Prostate gland (tissue), 2 donors: ENCODE data around the gene ITGB7. TPM values are rescaled to one million over a fixed set of nuclear protein-coding genes. Genes with fewer than 3 reads are reported as not detected.

Source experiments
- DNase-seq: peaks from one replicate; pipeline ENCODE4 v3.0.0-alpha.2; 2019; ENCODE audit warnings: low spot score
- H3K27ac ChIP-seq, 2 donors: fragments of 200-600 bp; sonication (generic); 2 replicates each; pipeline ENCODE4 v1.5.1; 2017 to 2019
- H3K27me3 ChIP-seq: fragments of 200-600 bp; sonication (generic); replicated peaks from 2 replicates; pipeline ENCODE4 v1.5.1; 2019; ENCODE audit not compliant: insufficient read depth
- H3K36me3 ChIP-seq, 2 donors: fragments of 200-600 bp; sonication (generic); 1 replicate in 1 of 2; 2 replicates in 1 of 2; pipeline versions ENCODE4 v1.5.1 to v1.8.1; 2017 to 2019
- H3K4me1 ChIP-seq: fragments of 200-600 bp; sonication (generic); replicated peaks from 2 replicates; pipeline ENCODE4 v1.5.1; 2019
- H3K4me3 ChIP-seq, 2 donors: fragments of 200-600 bp; sonication (generic); 2 replicates each; pipeline ENCODE4 v1.5.1; 2017 to 2019
- H3K9me3 ChIP-seq: fragments of 200-600 bp; sonication (generic); 2 replicates; pipeline ENCODE4 v1.5.1; 2017
- CTCF ChIP-seq, 4 experiments: fragments of 200-600 bp in 2 of 4; fragments of 450-650 bp in 2 of 4; sonication (generic) in 2 of 4; IDR thresholded peaks; 1 replicate in 3 of 4; 2 replicates in 1 of 4; pipeline ENCODE4 v1.5.1; 2016 to 2019; ENCODE audit warnings: antibody characterized with exemption in 4 of 4, mild to moderate bottlenecking in 2 of 4, moderate library complexity in 2 of 4
- POLR2A ChIP-seq: fragments of 450-650 bp; IDR thresholded peaks from one replicate; pipeline ENCODE4 v1.6.1; 2016; ENCODE audit warnings: antibody characterized with exemption, mild to moderate bottlenecking
- POLR2AphosphoS5 ChIP-seq: sonication (generic); formaldehyde crosslinking; IDR thresholded peaks from one replicate; pipeline ENCODE4 v1.6.1; 2017; ENCODE audit warnings: antibody characterized with exemption
- WGBS: methylation state at CpG from one replicate; pipeline ENCODE4 v1.1.5; 2018; 5-methylcytosine and 5-hydroxymethylcytosine counted together
- intact Hi-C: fragments of 100-400 bp; cut with DNase I; formaldehyde crosslinking; loops from one replicate; pipeline ENCODE4 v1.14.2; 2022
- total RNA-seq, 2 donors: library from RNA; depleted of rRNA; stranded (reverse); fragments of >200 nt; gene quantifications; one replicate each; pipeline ENCODE4 v1.1.0, GENCODE V29; 2016

Gene ITGB7
- total RNA-seq, 2 donors from 2014 or later, result 1.2 to 1.7 TPM

DNA sequence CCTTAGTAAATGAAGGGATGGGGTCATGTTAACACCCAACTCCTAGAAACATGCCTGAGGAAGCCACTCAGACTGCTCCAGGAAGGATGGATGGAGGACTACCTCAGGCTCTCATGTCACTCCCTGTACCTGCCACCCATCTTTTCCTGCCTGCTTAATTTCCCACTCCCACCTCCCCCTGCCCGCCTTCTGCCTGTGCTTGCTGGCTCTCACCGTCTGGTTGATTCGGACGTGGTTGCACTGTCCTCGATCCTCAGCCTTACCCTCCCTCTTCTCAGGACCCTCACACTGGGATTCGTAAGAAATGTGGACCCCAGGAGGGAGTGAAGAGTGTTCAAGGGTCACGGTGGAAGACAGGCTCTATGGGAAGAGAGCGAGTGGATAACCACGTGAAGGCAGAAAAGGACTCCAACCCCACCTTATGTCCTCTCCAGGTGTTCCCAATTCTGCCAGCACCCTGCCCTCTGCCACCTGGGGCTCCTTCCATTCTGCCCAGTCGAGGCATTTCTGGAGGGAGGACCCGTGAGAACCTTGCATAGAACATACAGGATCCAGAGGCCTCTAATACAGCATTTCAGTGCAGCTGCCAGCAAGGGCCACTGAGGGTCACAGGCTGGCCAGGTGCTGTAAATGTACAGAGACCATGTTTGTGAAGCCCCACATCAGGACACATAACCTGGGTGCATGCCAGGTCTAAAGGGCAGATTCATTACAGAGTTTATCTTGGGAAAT lies 12.9 kb downstream of the ITGB7 start:
- WGBS, result 65% methylated on average over 11 of the region's 11 CpGs
- Histone ChIP-seq H3K36me3 (no peaks in the 10 kb centered on the region), H3K27ac (no peak overlapping the region), H3K9me3 (no peaks in the 10 kb centered on the region), H3K4me3 (no peak overlapping the region), H3K4me1 (no peaks in the 10 kb centered on the region), H3K27me3 (no peaks in the 10 kb centered on the region)
- intact Hi-C loops, result no loop called here
- DNase-seq, result no peak
- no peak for TF ChIP-seq CTCF (IDR thresholded peaks at IDR 0.05)
- no peak for TF ChIP-seq POLR2AphosphoS5
- TF ChIP-seq POLR2A, result no peak

- no peak for DNase-seq
- Histone ChIP-seq H3K9me3 (no peaks in the 10 kb centered on the region), H3K27ac (no peak overlapping the region), H3K36me3 (no peaks in the 10 kb centered on the region), H3K4me1 (no peaks in the 10 kb centered on the region), H3K4me3 (no peak overlapping the region), H3K27me3 (no peaks in the 10 kb centered on the region)
- TF ChIP-seq POLR2AphosphoS5, result no peak
- no peak for TF ChIP-seq POLR2A
- TF ChIP-seq CTCF (IDR thresholded peaks at IDR 0.05), result no peak
- intact Hi-C loops, result no loop called here
- WGBS, result 85% methylated on average over 9 of the region's 9 CpGs
Measured at GRCh38 chr12:53193040-53193439, 14.0 kb downstream of the ITGB7 start.

- TF ChIP-seq POLR2A, result no peak
- no peak for TF ChIP-seq POLR2AphosphoS5
- TF ChIP-seq CTCF (IDR thresholded peaks at IDR 0.05), result no peak
- no peaks in the 10 kb centered on the region for H3K9me3 ChIP-seq
- 91% methylated on average over 8 of the region's 14 CpGs for WGBS
Measured at GRCh38 chr12:53192531-53193021, 14.5 kb downstream of the ITGB7 start.

GRCh38 chr12:53191885-53192530 lies 15.0 kb downstream of the ITGB7 start:
- H3K9me3 ChIP-seq, result no peaks in the 10 kb centered on the region
- 82% methylated on average over 14 of the region's 14 CpGs for WGBS
- intact Hi-C loops, result loop anchor here (2.0 kb wide), 1 partner anchor 33 kb away; no protein-coding TSS in a partner anchor
- peaks cover 7% of the 10 kb centered on the region in 2 donors for H3K36me3 ChIP-seq
- no peak for DNase-seq
- no peak overlapping the region for H3K27ac ChIP-seq
- H3K4me3 ChIP-seq, result no peak overlapping the region
- no peak for TF ChIP-seq POLR2AphosphoS5
- no peak for TF ChIP-seq POLR2A
- TF ChIP-seq CTCF (IDR thresholded peaks at IDR 0.05), result no peak
- no peaks in the 10 kb centered on the region for H3K27me3 ChIP-seq
- no peaks in the 10 kb centered on the region for H3K4me1 ChIP-seq

More at GRCh38 chr12:53192531-53193021, 14.5 kb downstream of the ITGB7 start:
- no peak for DNase-seq
- H3K27ac ChIP-seq, result no peak overlapping the region
- H3K27me3 ChIP-seq, result no peaks in the 10 kb centered on the region
- H3K4me3 ChIP-seq, result no peak overlapping the region
- H3K36me3 ChIP-seq, result peaks cover 1% of the 10 kb centered on the region in 2 donors
- intact Hi-C loops, result no loop called here
- no peaks in the 10 kb centered on the region for H3K4me1 ChIP-seq
